ENCODE results near the gene SHOX. TPM values are rescaled to one million over a fixed set of nuclear protein-coding genes. Genes with fewer than 3 reads are reported as not detected.
"Not testable (repeated sequence)": the region's sequence is repeated elsewhere in the genome, so short reads cannot be mapped to it uniquely, and the experiment has no call there.

The SHOX gene
- total RNA-seq, 1 donor from 2014 or later = not detected

DNA sequence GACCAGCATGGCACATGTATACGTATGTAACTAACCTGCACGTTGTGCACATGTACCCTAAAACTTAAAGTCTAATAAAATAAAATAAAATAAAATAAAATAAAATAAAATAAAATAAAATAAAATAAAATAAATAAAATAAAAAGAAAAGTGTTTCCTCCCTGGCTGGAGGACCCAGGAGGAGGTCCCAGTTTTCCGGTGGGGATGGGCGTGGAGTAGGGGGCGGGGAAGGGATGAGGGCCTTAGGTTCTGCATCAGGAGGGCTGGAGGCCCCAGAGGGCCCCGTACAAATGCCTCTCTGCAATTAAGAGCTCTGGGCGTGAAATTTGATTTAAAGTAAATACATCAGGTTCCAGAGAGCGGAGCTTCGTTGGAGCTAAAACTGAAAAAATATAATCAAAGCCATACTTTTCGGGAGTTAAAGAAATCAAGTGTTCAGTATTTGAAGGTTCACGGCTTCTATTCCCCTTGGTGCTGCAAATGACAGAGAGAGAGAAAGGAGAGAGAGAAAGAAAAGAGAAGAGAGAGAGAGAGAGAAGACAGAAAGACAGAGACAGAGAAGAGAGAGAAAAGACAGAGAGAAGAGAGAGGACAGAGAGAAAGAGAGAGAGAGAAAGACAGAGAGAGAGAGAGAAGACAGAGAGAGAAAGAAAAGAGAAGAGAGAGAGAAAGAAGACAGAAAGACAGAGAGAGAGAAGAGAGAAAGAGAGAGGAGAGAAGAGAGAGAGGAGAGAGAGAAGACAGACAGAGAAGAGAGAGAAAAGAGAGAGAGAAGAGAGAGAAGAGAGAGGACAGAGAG is 8.7 kb upstream of the SHOX start:
- Histone ChIP-seq H3K9me3 (ENCODE audit: low read depth) (no peaks in the 10 kb centered on the region), H3K36me3 (no peaks in the 10 kb centered on the region), H3K4me1 (peaks cover 20% of the 10 kb centered on the region), H3K4me2 (no peak overlapping the region), H3K4me3 (no peak overlapping the region), H2AFZ (replicated peaks) (no peak overlapping the region), H4K20me1 (ENCODE audit: low read depth) (peaks cover 76% of the 10 kb centered on the region), H3K27ac (no peak overlapping the region), H3K9ac (no peak overlapping the region), H3K27me3 (peaks cover 100% of the 10 kb centered on the region), H3F3A (ENCODE audit: low read depth) (peaks cover 34% of the 10 kb centered on the region), H3K79me2 (ENCODE audit: low read depth) (no peaks in the 10 kb centered on the region)
- Mint-ChIP-seq H3K36me3 (no peaks in the 10 kb centered on the region), H3K27ac (no peak overlapping the region), H3K4me1 (peaks cover 2% of the 10 kb centered on the region), H3K27me3 (ENCODE audit: insufficient read depth, low read depth) (peaks cover 74% of the 10 kb centered on the region), H3K4me3 (no peak overlapping the region), H3K9me3 (peaks cover 6% of the 10 kb centered on the region)
- TF ChIP-seq EZH2 (IDR thresholded peaks at IDR 0.05) (no peak), EZH2phosphoT487 (IDR thresholded peaks at IDR 0.05) (no peak)
- TF ChIP-seq, protein P1, sequence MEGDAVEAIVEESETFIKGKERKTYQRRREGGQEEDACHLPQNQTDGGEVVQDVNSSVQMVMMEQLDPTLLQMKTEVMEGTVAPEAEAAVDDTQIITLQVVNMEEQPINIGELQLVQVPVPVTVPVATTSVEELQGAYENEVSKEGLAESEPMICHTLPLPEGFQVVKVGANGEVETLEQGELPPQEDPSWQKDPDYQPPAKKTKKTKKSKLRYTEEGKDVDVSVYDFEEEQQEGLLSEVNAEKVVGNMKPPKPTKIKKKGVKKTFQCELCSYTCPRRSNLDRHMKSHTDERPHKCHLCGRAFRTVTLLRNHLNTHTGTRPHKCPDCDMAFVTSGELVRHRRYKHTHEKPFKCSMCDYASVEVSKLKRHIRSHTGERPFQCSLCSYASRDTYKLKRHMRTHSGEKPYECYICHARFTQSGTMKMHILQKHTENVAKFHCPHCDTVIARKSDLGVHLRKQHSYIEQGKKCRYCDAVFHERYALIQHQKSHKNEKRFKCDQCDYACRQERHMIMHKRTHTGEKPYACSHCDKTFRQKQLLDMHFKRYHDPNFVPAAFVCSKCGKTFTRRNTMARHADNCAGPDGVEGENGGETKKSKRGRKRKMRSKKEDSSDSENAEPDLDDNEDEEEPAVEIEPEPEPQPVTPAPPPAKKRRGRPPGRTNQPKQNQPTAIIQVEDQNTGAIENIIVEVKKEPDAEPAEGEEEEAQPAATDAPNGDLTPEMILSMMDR (IDR thresholded peaks at IDR 0.05) = no peak
- no peak for DNase-seq (ENCODE audit: low spot score)

DNA sequence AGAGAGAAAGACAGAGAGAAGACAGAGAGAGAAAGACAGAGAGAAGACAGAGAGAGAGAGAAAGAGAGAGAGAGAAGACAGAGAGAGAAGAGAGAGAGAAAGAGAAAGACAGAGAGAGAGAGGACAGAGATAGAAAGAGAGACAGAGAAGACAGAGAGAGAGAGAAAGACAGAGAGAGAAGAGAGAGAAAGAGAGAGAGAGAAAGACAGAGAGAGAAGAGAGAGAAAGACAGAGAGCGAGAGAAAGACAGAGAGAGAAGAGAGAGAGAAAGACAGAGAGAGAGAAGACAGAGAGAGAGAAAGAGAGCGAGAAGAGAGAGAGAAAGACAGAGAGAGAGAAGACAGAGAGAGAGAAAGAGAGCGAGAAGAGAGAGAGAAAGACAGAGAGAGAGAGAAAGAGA is 7.8 kb upstream of the SHOX start:
- not testable (repeated sequence) for H3K27ac ChIP-seq; H3K9ac ChIP-seq; H3K4me2 ChIP-seq; H3K36me3 Mint-ChIP-seq; H3K4me3 Mint-ChIP-seq; H3K27ac Mint-ChIP-seq; H2AFZ ChIP-seq (replicated peaks); H3K9me3 ChIP-seq (ENCODE audit: low read depth); H3K4me1 Mint-ChIP-seq; H3K79me2 ChIP-seq (ENCODE audit: low read depth); H3K9me3 Mint-ChIP-seq; H3K4me3 ChIP-seq; DNase-seq (ENCODE audit: low spot score); H3K36me3 ChIP-seq
- Histone ChIP-seq H3K27me3 (peaks cover 100% of the 10 kb centered on the region), H3F3A (ENCODE audit: low read depth) (peaks cover 43% of the 10 kb centered on the region), H3K4me1 (peaks cover 20% of the 10 kb centered on the region), H4K20me1 (ENCODE audit: low read depth) (peaks cover 83% of the 10 kb centered on the region)
- peaks cover 76% of the 10 kb centered on the region for H3K27me3 Mint-ChIP-seq (ENCODE audit: insufficient read depth, low read depth)

DNA sequence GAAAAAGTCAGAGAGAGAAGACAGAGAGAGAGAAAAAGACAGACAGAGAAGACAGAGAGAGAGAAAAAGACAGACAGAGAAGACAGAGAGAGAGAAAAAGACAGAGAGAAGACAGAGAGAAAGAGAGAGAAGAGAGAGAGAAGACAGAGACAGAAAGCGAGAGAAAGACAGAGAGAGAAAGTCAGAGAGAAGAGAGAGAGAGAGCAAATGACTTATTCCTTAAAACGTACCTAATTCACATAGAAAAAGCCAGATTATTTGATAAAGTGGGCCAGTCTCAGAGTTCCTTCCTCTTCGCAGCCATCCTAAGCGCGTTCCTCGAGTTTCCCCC is 7.4 kb upstream of the SHOX start:
- peaks cover 100% of the 10 kb centered on the region for H3K27me3 ChIP-seq
- H3K4me3 ChIP-seq = peak overlapping the region; percentile 28
- Mint-ChIP-seq H3K4me3 (no peak overlapping the region), H3K9me3 (peaks cover 3% of the 10 kb centered on the region), H3K4me1 (peaks cover 5% of the 10 kb centered on the region), H3K27ac (no peak overlapping the region), H3K27me3 (ENCODE audit: insufficient read depth, low read depth) (peaks cover 76% of the 10 kb centered on the region), H3K36me3 (no peaks in the 10 kb centered on the region)
- H2AFZ ChIP-seq (replicated peaks) = no peak overlapping the region
- DNase-seq (ENCODE audit: low spot score) = no peak
- peaks cover 79% of the 10 kb centered on the region for H4K20me1 ChIP-seq (ENCODE audit: low read depth)
- no peaks in the 10 kb centered on the region for H3K9me3 ChIP-seq (ENCODE audit: low read depth)
- peak overlapping the region; percentile 72 for H3K4me2 ChIP-seq
- H3F3A ChIP-seq (ENCODE audit: low read depth) = peaks cover 43% of the 10 kb centered on the region
- H3K79me2 ChIP-seq (ENCODE audit: low read depth) = no peaks in the 10 kb centered on the region
- H3K27ac ChIP-seq = no peak overlapping the region
- TF ChIP-seq, protein P1 (IDR thresholded peaks at IDR 0.05) = no peak
- TF ChIP-seq EZH2 (IDR thresholded peaks at IDR 0.05) = no peak
- TF ChIP-seq EZH2phosphoT487 (IDR thresholded peaks at IDR 0.05) = no peak
- peaks cover 20% of the 10 kb centered on the region for H3K4me1 ChIP-seq
- no peaks in the 10 kb centered on the region for H3K36me3 ChIP-seq
- H3K9ac ChIP-seq = no peak overlapping the region

DNA sequence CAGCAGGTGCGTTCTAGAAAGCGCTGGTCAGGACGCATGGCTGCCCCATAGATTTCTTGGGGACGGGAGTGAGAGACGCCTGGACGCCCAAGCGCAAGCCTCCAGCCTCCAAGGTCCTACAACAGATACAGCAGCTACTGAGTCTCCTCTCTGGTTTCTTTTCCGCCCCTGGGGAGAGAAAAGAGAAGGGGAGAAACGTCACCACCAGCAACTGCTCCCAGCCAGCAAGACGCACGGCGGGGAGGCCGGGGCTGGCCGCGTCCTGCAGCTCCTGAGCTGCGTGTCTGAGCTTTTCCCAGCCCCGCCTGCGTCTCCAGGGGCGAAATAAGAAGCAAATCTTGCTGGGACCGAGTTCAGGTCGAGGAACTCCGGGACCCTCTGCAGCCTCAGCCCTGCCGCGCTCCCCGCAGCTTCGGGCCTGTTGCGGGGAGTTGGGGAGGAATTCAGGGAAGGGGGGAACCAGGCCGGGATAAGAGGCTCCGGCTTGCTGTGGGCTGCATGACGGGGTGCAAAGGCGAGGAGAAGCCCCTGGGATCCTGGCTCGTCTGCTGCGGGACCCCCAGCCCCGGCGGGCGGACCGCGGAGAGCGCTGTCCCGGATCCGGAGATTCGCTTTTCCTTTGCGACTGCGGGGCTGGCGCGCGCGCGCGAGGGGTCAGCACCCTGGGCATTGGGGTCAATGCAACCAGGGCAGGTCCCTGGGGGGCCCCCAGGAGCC is 6.8 kb upstream of the SHOX start:
- peak; percentile 77 for DNase-seq (ENCODE audit: low spot score)
- no peak overlapping the region for H3K4me3 Mint-ChIP-seq
- H3K36me3 Mint-ChIP-seq = no peaks in the 10 kb centered on the region
- peaks cover 72% of the 10 kb centered on the region for H3K27me3 Mint-ChIP-seq (ENCODE audit: insufficient read depth, low read depth)
- no peaks in the 10 kb centered on the region for H3K9me3 Mint-ChIP-seq
- no peaks in the 10 kb centered on the region for H3K9me3 ChIP-seq (ENCODE audit: low read depth)
- H3K4me3 ChIP-seq = peak overlapping the region; percentile 28
- no peaks in the 10 kb centered on the region for H3K36me3 ChIP-seq
- H3K27ac Mint-ChIP-seq = no peak overlapping the region
- peaks cover 43% of the 10 kb centered on the region for H3F3A ChIP-seq (ENCODE audit: low read depth)
- H3K27me3 ChIP-seq = peaks cover 100% of the 10 kb centered on the region
- peaks cover 3% of the 10 kb centered on the region for H3K4me1 Mint-ChIP-seq
- TF ChIP-seq, protein P1 (IDR thresholded peaks at IDR 0.05) = no peak
- TF ChIP-seq EZH2 (IDR thresholded peaks at IDR 0.05) = peak; percentile 95
- peak; percentile 91 for TF ChIP-seq EZH2phosphoT487 (IDR thresholded peaks at IDR 0.05)
- H2AFZ ChIP-seq (replicated peaks) = no peak overlapping the region
- peak overlapping the region; percentile 72 for H3K4me2 ChIP-seq
- peaks cover 76% of the 10 kb centered on the region for H4K20me1 ChIP-seq (ENCODE audit: low read depth)
- H3K9ac ChIP-seq = no peak overlapping the region
- H3K79me2 ChIP-seq (ENCODE audit: low read depth) = no peaks in the 10 kb centered on the region
- H3K27ac ChIP-seq = no peak overlapping the region
- peaks cover 20% of the 10 kb centered on the region for H3K4me1 ChIP-seq

All from neural progenitor cell (in vitro differentiated cells).